Calu3 (cell line): Measurements from ENCODE around the gene ZBTB44. TPM values are rescaled to one million over a fixed set of nuclear protein-coding genes. Genes with fewer than 3 reads are reported as not detected.

Experiments used
- BruUV-seq: library from RNA; stranded (reverse); fragments of 400-500 nt; replicated peaks from 2 replicates; lab custom pipeline; 2021; lab: Mats Ljungman, UMichigan
- CTCF ChIA-PET: fragments of 300-600 bp; sonication (Branson Sonifier 250); formaldehyde crosslinking; loops from one replicate; lab custom pipeline; 2022; ENCODE audit warnings: antibody characterized with exemption; lab: Charles Lee
- DNase-seq: peaks from one replicate; pipeline ENCODE4 v3.0.0; 2022
- H3K27ac Mint-ChIP-seq: one replicate; pipeline ENCODE4 v1.8.0; 2022; ENCODE audit warnings: mixed read lengths; ENCODE audit not compliant: unreplicated experiment
- H3K27me3 Mint-ChIP-seq: one replicate; pipeline ENCODE4 v1.8.0; 2022; ENCODE audit warnings: mixed read lengths; ENCODE audit not compliant: unreplicated experiment
- H3K36me3 Mint-ChIP-seq: one replicate; pipeline ENCODE4 v1.8.0; 2022; ENCODE audit warnings: mild to moderate bottlenecking, moderate library complexity, mixed read lengths; ENCODE audit not compliant: insufficient read depth, unreplicated experiment
- H3K4me1 Mint-ChIP-seq: one replicate; pipeline ENCODE4 v1.8.0; 2022; ENCODE audit warnings: mild to moderate bottlenecking, low read depth, mixed read lengths; ENCODE audit not compliant: unreplicated experiment
- H3K4me3 Mint-ChIP-seq: one replicate; pipeline ENCODE4 v1.8.0; 2022; ENCODE audit warnings: mild to moderate bottlenecking, low read depth, moderate library complexity, mixed read lengths; ENCODE audit not compliant: unreplicated experiment
- H3K9me3 Mint-ChIP-seq: one replicate; pipeline ENCODE4 v1.8.0; 2022; ENCODE audit warnings: low read depth, mixed read lengths; ENCODE audit not compliant: unreplicated experiment
- intact Hi-C: fragments of 100-400 bp; cut with micrococcal nuclease; formaldehyde crosslinking; loops from one replicate; pipeline ENCODE4 v1.10.0; 2022; ENCODE audit not compliant: unreplicated experiment
- total RNA-seq: library from RNA; stranded (reverse); gene quantifications from 2 replicates; pipeline ENCODE4 v1.2.3, GENCODE V29; 2022
- TF ChIP-seq, protein P1 (sequence below): fragments of 200-600 bp; IDR thresholded peaks from one replicate; pipeline ENCODE4 v1.8.0; 2022; ENCODE audit warnings: antibody characterized with exemption; ENCODE audit not compliant: unreplicated experiment

The ZBTB44 gene
- total RNA-seq, 1 experiment from 2014 or later = 29.7 TPM

DNA sequence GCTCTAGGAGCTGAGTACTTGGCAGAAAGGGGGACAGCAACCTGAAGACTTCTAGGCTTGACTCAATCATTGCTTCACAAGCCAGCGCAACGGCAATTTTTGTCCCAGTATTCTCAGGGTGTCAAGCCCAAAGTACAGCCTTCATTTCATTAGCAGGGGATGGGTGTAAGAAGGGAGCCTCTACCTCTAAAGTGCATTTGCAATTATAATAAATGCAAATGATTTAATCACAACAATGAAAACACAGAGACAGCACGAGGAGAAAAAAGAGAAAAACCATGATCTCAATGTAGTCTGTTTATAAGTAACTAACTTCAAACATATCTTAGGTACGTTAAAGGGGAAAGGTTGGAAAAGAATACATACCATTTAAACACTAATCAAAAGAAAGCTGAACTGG is 34.7 kb downstream of the ZBTB44 start:
- Mint-ChIP-seq H3K36me3 (no peaks in the 10 kb centered on the region), H3K9me3 (no peaks in the 10 kb centered on the region), H3K27me3 (no peaks in the 10 kb centered on the region), H3K4me1 (no peaks in the 10 kb centered on the region), H3K4me3 (no peak overlapping the region), H3K27ac (no peak overlapping the region)
- no TSS peak for BruUV-seq
- CTCF ChIA-PET = interaction anchor here (0.9 kb wide), 1 partner anchor 22 kb away, joined by 10 read pairs; no protein-coding TSS in a partner anchor
- intact Hi-C loops = no loop called here
- DNase-seq = no peak
- TF ChIP-seq, protein P1, sequence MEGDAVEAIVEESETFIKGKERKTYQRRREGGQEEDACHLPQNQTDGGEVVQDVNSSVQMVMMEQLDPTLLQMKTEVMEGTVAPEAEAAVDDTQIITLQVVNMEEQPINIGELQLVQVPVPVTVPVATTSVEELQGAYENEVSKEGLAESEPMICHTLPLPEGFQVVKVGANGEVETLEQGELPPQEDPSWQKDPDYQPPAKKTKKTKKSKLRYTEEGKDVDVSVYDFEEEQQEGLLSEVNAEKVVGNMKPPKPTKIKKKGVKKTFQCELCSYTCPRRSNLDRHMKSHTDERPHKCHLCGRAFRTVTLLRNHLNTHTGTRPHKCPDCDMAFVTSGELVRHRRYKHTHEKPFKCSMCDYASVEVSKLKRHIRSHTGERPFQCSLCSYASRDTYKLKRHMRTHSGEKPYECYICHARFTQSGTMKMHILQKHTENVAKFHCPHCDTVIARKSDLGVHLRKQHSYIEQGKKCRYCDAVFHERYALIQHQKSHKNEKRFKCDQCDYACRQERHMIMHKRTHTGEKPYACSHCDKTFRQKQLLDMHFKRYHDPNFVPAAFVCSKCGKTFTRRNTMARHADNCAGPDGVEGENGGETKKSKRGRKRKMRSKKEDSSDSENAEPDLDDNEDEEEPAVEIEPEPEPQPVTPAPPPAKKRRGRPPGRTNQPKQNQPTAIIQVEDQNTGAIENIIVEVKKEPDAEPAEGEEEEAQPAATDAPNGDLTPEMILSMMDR = no peak

DNA sequence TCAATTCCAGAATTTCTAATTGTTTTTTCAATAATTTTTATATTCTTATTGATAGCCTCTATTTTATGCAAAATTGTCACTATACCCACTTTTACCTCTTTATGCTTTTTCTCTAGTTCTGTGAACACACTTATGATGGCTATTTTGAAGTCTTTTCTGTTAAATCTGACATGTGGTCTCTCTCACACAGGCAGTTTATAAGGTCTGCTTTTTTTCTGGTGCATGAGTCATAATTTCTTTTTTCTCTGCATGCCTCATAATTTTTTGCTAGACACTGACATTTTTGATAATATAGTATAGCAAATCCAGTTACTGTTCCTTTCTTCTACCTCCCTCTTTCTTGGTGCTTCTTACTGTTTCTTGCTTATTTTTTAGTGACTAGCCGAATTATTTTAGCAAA is 36.0 kb downstream of the ZBTB44 start:
- Mint-ChIP-seq H3K36me3 (no peaks in the 10 kb centered on the region), H3K4me3 (no peak overlapping the region), H3K4me1 (no peaks in the 10 kb centered on the region), H3K27ac (peak overlapping the region; percentile 3), H3K9me3 (no peaks in the 10 kb centered on the region), H3K27me3 (no peaks in the 10 kb centered on the region)
- BruUV-seq = no TSS peak
- CTCF ChIA-PET = no interaction called here
- no peak for DNase-seq
- TF ChIP-seq, protein P1 = no peak
- intact Hi-C loops = no loop called here

DNA sequence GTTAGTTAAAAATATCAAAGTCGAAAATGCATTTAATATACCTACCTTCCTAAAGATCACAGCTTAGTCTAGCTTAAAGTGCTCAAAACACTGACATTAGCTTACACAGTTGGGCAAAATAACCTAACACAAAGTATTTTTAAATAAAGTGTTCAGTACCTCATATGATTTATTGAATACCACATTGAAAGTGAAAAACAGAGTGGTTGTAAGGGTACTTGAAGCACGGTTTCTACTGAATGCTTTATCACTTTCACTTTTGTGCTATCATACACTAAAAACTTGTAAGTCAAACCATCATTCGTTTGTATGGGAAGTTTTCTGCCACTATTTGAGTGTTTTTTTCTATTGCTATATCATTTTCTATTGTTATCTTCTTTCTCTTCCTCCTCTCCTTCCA is 36.6 kb downstream of the ZBTB44 start:
- H3K9me3 Mint-ChIP-seq = no peaks in the 10 kb centered on the region
- TF ChIP-seq, protein P1 = no peak

DNA sequence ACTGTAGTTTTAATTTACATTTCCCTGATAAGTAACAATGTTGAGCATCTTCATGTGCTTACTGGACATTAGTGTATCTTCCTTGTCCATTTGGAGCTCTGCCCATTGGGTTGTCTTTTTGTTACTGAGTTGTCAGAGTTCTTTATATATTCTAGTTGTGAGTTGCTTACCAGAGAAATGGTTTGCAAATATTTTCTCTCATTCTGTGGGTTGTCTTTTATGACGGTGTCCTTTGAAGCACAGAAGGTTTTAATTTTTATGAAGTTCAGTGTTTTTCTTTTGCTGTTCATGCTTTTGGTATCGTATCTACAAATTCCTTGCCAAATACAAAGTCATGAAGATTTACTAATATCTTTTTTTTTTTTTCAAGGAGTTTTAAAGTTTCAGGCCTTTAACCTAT is 42.4 kb downstream of the ZBTB44 start:
- CTCF ChIA-PET = interaction anchor here (0.7 kb wide), 1 partner anchor 49 kb away, joined by 4 read pairs; no protein-coding TSS in a partner anchor
- TF ChIP-seq, protein P1 = no peak
- Mint-ChIP-seq H3K4me1 (no peaks in the 10 kb centered on the region), H3K9me3 (no peaks in the 10 kb centered on the region), H3K36me3 (no peaks in the 10 kb centered on the region), H3K27me3 (no peaks in the 10 kb centered on the region), H3K27ac (no peak overlapping the region), H3K4me3 (no peak overlapping the region)
- no peak for DNase-seq
- no TSS peak for BruUV-seq
- intact Hi-C loops = no loop called here

More for the DNA sequence above, 36.6 kb downstream of the ZBTB44 start:
- peak overlapping the region; percentile 3 for H3K27ac Mint-ChIP-seq
- intact Hi-C loops = no loop called here
- H3K27me3 Mint-ChIP-seq = no peaks in the 10 kb centered on the region
- no peak overlapping the region for H3K4me3 Mint-ChIP-seq
- BruUV-seq = no TSS peak
- CTCF ChIA-PET = no interaction called here
- no peaks in the 10 kb centered on the region for H3K36me3 Mint-ChIP-seq
- DNase-seq = no peak
- no peaks in the 10 kb centered on the region for H3K4me1 Mint-ChIP-seq
